ENCODE results near the gene PSTPIP1. TPM values are rescaled to one million over a fixed set of nuclear protein-coding genes. Genes with fewer than 3 reads are reported as not detected.

Gene PSTPIP1
- total and polyA plus RNA-seq, 2 of the 4 experiments (the other 2 are of a cell fraction), result 0.36 to 1.1 TPM

Small RNA genes within 50 kb of the gene (microRNA-seq; reads per million reads assigned to microRNA genes)
- not detected for gene RN7SL278P (ENCODE audit: insufficient read depth, insufficient read length)

Small RNA genes within 50 kb of the gene (small RNA-seq; reads per million reads assigned to genes)
- gene RN7SL278P, result 0 reads per million in 5 experiments

Other genes with a start within 250 kb of the PSTPIP1 start
- 9.7 and 13.6 TPM in 2 replicates for gene SCAPER, start 89.8 kb upstream of the PSTPIP1 start, total RNA-seq (2012; rRNA removed)
- gene SCAPER, start 89.8 kb upstream of the PSTPIP1 start, polyA plus RNA-seq (2012; rRNA removed), result 1.9 and 2.9 TPM in 2 replicates
- 12.0 and 26.1 TPM in 2 replicates for gene RCN2, start 63.4 kb upstream of the PSTPIP1 start, total RNA-seq (2012; rRNA removed)
- 55.7 and 56.5 TPM in 2 replicates for gene RCN2, start 63.4 kb upstream of the PSTPIP1 start, polyA plus RNA-seq (2012; rRNA removed)
- 255 and 295 TPM in 2 replicates for gene TSPAN3, start 76.0 kb downstream of the PSTPIP1 start, total RNA-seq (2012; rRNA removed)
- 221 and 270 TPM in 2 replicates for gene TSPAN3, start 76.0 kb downstream of the PSTPIP1 start, polyA plus RNA-seq (2012; rRNA removed)